Ascending aorta (tissue), 2 donors: ENCODE measurements around the gene APLF. TPM values are rescaled to one million over a fixed set of nuclear protein-coding genes. Genes with fewer than 3 reads are reported as not detected.

Experiments
- DNase-seq, 2 donors: peaks; one replicate each; pipeline ENCODE4 v3.0.0-alpha.2; 2019; ENCODE audit warnings: low spot score in 2 of 2
- H3K27ac ChIP-seq, 2 donors: fragments of 200-600 bp; sonication (generic); one replicate each; pipeline ENCODE4 v1.5.1; 2016 to 2017; ENCODE audit warnings: mild to moderate bottlenecking in 1 of 2
- H3K27me3 ChIP-seq: fragments of 200-600 bp; sonication (generic); one replicate; pipeline ENCODE4 v1.5.1; 2017
- H3K36me3 ChIP-seq, 2 donors: fragments of 200-600 bp; sonication (generic); one replicate each; pipeline ENCODE4 v1.5.1; 2016
- H3K4me1 ChIP-seq, 2 donors: fragments of 200-600 bp; sonication (generic); one replicate each; pipeline ENCODE4 v1.5.1; 2016 to 2017; ENCODE audit warnings: mild to moderate bottlenecking in 1 of 2
- H3K4me3 ChIP-seq, 2 donors: fragments of 200-600 bp; sonication (generic); one replicate each; pipeline ENCODE4 v1.5.1; 2016 to 2017; ENCODE audit warnings: mild to moderate bottlenecking in 1 of 2
- H3K9me3 ChIP-seq, 2 donors: fragments of 200-600 bp; sonication (generic); one replicate each; pipeline ENCODE4 v1.5.1; 2016
- CTCF ChIP-seq, 3 experiments: fragments of 200-600 bp in 2 of 3; fragments of 450-650 bp in 1 of 3; sonication (generic) in 2 of 3; IDR thresholded peaks; one replicate each; pipeline ENCODE4 v1.5.1; 2016 to 2019; ENCODE audit warnings: antibody characterized with exemption in 3 of 3, mild to moderate bottlenecking in 1 of 3, moderate library complexity in 1 of 3
- intact Hi-C: fragments of 100-400 bp; cut with DNase I; formaldehyde crosslinking; loops from one replicate; pipeline ENCODE4 v1.15.1; 2023
- total RNA-seq: library from RNA; depleted of rRNA; stranded (reverse); fragments of >200 nt; gene quantifications from one replicate; pipeline ENCODE4 v1.1.0, GENCODE V29; 2016

The APLF gene
- total RNA-seq, 1 donor from 2014 or later = 2.8 TPM

- no peak for TF ChIP-seq CTCF (IDR thresholded peaks at IDR 0.05)
- DNase-seq = no peak
- H3K4me3 ChIP-seq = no peak overlapping the region
- H3K27ac ChIP-seq = no peak overlapping the region
- H3K9me3 ChIP-seq = no peaks in the 10 kb centered on the region
- intact Hi-C loops = no loop called here
- H3K27me3 ChIP-seq = no peaks in the 10 kb centered on the region
- no peaks in the 10 kb centered on the region for H3K4me1 ChIP-seq
- no peaks in the 10 kb centered on the region for H3K36me3 ChIP-seq
Observed at GRCh38 chr2:68574202-68574791, 106.9 kb downstream of the APLF start.

- TF ChIP-seq CTCF (IDR thresholded peaks at IDR 0.05) = no peak
- intact Hi-C loops = no loop called here
- H3K9me3 ChIP-seq = no peaks in the 10 kb centered on the region
Observed at GRCh38 chr2:68577183-68577582, 109.8 kb downstream of the APLF start.

GRCh38 chr2:68579689-68580088, 112.3 kb downstream of the APLF start:
- Histone ChIP-seq H3K27me3 (no peaks in the 10 kb centered on the region), H3K4me1 (no peaks in the 10 kb centered on the region), H3K4me3 (no peak overlapping the region), H3K27ac (no peak overlapping the region), H3K9me3 (no peaks in the 10 kb centered on the region), H3K36me3 (no peaks in the 10 kb centered on the region)
- intact Hi-C loops = no loop called here
- TF ChIP-seq CTCF (IDR thresholded peaks at IDR 0.05) = no peak
- no peak for DNase-seq

More at GRCh38 chr2:68577183-68577582, 109.8 kb downstream of the APLF start:
- no peaks in the 10 kb centered on the region for H3K36me3 ChIP-seq
- no peak overlapping the region for H3K27ac ChIP-seq
- no peak for DNase-seq
- H3K27me3 ChIP-seq = no peaks in the 10 kb centered on the region
- H3K4me1 ChIP-seq = no peaks in the 10 kb centered on the region
- H3K4me3 ChIP-seq = no peak overlapping the region

GRCh38 chr2:68588589-68588988, 121.2 kb downstream of the APLF start:
- TF ChIP-seq CTCF (IDR thresholded peaks at IDR 0.05) = no peak
- Histone ChIP-seq H3K27ac (no peak overlapping the region), H3K36me3 (no peaks in the 10 kb centered on the region), H3K9me3 (no peaks in the 10 kb centered on the region), H3K4me1 (no peaks in the 10 kb centered on the region), H3K4me3 (no peak overlapping the region), H3K27me3 (no peaks in the 10 kb centered on the region)
- intact Hi-C loops = no loop called here
- no peak for DNase-seq

GRCh38 chr2:68589963-68590362, 122.6 kb downstream of the APLF start:
- no peak overlapping the region for H3K4me3 ChIP-seq
- DNase-seq = no peak
- H3K4me1 ChIP-seq = no peaks in the 10 kb centered on the region
- no peaks in the 10 kb centered on the region for H3K36me3 ChIP-seq
- intact Hi-C loops = no loop called here
- H3K27ac ChIP-seq = no peak overlapping the region
- no peak for TF ChIP-seq CTCF (IDR thresholded peaks at IDR 0.05)
- no peaks in the 10 kb centered on the region for H3K9me3 ChIP-seq
- no peaks in the 10 kb centered on the region for H3K27me3 ChIP-seq

GRCh38 chr2:68590702-68591101, 123.3 kb downstream of the APLF start:
- TF ChIP-seq CTCF (IDR thresholded peaks at IDR 0.05) = no peak
- Histone ChIP-seq H3K36me3 (no peaks in the 10 kb centered on the region), H3K4me1 (no peaks in the 10 kb centered on the region), H3K27ac (no peak overlapping the region), H3K9me3 (no peaks in the 10 kb centered on the region), H3K27me3 (no peaks in the 10 kb centered on the region), H3K4me3 (no peak overlapping the region)
- intact Hi-C loops = no loop called here
- no peak for DNase-seq
